ENCODE data around the gene SRC.

Gene SRC

DNA sequence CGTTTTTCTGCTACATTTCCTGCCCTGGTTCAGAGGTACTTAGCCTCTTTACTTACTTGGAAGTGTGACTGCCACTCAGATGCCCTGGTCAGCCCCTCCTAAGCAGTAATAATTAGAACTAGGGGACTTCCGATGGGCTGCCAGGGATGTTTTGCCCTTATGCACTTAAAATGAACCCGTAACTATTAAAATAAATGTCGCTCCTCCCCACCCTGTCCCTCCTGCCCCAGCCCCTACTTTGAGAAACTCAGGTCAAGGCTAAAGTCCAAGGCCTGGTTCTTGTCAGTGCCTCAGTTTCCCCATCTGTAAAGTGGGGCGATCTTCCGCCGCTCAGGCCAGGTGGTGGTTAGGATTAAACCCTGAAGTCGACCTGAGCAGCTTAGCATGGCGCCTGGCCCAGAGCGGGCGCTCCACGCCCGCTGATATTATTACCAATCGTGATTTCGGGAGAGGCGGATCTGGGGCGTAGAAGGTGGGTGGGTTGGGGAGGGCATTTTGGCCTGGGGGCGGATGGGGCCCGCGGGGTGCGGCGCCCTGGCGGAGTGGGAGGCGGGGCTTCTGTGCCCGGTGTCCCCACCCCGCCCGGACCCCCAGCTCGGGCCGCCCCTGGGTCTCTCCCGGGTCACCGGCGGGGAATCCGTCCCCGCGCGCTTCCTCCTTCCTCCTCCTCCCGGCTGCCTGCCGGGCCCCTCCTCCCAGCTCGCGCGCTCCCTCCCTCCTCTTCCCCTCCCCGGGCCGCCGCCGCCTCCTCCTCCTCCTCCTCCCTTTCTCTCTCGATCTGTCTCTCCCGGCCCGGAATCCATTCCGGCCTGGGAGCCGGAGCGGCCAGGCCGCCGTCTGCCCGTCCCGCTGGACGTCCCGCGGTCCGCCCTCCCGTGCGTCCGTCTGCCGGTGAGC is at the start of gene SRC:
SRC (plus strand) TSS at position 802 of the 897 bp plus-strand sequence. CDS start 38,014 bp downstream, outside the sequence.
- DNase-seq (ENCODE audit: low read depth in 1 of 2, low spot score in 1 of 2), result peak; percentile 11 to 15

DNA sequence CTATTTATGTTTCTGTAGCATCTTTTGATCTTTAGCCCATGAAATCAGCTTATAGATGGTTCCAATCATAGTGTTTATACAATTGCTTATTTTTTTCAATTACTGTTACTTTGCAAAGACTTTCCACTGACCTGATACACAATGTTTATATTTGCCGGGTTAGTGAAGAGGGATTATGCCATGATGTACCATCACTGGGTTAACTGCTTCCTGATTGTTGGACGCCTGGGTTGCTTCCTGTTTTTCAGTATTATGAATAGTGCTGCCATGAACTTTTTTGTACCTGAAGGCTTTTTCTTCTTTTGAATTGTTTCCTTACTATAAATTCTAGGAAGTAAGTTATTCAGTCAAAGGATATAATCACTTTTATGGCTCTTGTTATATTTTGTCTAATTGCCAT is 49.6 kb upstream of the SRC start:
- no peak for DNase-seq (ENCODE audit: low read depth in 1 of 2, low spot score in 1 of 2)

DNA sequence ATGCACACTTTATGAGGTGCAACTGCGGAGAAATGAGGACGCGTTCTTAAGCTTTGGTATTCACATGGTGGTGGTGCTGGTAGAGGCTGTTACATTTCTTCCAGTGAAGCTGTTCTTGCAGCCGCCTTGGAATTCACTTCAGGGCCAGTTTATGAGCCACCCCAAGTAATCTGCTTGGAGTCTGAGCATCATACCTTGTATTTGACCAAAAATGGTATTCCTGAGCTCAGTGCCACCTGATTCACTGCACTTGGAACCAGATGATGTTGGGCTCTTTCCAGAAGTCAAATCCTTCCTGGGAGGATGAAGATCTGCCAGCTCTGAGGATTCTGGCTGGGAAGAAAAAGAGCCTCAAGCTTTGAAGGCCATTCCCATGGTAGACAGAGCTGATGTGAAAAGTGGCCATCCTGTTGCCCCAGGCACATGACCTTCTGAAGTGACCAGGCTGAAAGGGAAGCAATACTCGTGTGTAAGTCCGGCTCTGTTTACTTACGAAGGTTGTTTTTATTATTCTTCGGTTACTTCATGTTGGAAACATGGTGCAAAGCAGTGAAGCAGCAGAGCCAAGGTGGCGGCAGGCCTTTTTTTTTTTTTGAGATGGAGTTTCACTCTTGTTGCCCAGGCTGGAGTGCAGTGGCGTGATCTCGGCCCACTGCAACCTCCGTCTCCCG is 48.7 kb upstream of the SRC start:
- no peak for DNase-seq (ENCODE audit: low read depth in 1 of 2, low spot score in 1 of 2)

DNA sequence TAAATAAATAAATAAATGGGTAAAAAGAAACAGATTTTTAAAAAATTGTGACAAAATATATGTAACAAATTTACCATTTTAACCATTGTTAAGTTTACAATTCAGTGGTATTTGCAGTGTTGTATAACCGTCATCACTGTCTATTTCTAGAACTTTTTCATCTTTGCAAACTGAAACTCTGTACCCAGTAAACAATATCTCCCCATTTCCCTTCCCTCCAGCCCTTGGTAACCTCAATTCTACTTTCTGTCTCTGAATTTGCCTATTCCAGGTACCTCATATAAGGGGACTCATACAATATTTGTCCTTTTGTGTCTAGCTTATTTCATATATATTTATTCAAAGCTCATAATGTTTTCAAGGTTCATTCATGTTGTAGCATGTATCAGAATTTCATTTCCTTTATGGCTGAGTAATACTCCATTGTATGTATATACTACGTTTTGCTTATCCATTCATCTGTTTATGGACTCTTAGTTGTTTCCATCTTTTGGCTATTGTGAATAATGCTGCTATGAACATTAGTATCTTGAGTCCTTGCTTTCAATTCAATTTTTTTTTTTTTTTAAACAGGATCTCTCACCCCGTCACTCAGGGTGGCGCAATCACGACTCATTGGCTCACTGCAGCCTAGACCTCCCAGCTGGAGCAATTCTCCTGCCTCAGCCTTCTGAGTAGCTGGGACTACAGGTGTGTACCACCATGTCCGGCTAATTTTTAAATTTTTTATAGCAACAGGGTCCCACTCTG is 47.6 kb upstream of the SRC start:
- no peak for DNase-seq (ENCODE audit: low read depth in 1 of 2, low spot score in 1 of 2)

DNA sequence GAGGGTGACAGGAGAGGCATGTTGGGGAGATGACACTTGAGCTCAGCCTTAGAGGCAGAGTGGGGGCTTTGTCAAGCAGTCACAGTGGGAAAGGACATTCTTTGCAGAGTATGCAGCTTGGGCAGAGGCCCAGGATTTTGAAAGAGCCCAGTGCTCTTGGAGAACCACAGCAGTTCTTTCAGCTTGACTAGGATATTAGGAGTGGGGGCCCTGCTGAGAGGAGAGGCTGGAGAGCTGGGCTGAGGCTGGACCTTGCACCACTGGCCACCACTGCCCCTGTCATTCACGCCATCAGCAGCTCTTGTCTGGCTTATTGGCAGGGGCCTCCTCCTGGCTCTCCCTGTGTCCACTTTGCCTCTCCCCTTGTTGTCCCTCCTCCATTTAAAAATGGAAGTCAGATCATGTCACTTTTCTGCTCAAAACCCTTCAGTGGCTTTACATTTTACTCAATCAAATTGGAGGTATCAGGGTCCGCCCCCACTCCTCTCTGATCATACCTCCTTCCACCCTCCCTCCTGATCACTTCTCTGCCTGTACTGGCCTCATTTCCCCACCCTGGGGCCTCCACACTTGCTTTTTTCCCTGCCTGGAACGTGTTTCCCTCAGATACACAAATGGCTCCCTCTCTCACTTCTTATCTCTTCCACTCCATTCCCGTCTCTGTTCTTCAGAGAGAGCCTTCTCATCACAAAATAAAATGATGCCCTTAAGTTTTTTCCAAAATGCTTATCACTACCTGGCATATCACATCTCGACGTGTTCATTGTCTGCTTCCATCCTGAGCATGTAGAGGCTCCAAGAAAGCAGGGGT is 46.0 kb upstream of the SRC start:
- no peak for DNase-seq (ENCODE audit: low read depth in 1 of 2, low spot score in 1 of 2)

DNA sequence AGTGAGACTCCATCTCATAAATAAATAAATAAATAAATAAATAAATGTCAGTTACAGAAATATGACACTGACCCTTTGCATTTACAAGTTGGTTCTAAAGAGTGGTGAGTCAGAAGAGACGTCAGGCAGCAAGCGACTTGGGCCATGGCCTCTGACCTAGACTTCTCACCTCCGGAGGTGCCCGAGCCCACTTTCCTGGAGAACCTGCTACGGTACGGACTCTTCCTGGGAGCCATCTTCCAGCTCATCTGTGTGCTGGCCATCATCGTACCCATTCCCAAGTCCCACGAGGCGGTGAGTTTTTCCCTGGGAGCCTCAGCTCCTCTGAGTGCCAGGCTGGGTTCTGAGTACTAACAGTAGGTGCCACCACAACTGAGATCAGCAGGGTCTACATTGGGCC is 44.8 kb upstream of the SRC start:
- no peak for DNase-seq (ENCODE audit: low read depth in 1 of 2, low spot score in 1 of 2)

DNA sequence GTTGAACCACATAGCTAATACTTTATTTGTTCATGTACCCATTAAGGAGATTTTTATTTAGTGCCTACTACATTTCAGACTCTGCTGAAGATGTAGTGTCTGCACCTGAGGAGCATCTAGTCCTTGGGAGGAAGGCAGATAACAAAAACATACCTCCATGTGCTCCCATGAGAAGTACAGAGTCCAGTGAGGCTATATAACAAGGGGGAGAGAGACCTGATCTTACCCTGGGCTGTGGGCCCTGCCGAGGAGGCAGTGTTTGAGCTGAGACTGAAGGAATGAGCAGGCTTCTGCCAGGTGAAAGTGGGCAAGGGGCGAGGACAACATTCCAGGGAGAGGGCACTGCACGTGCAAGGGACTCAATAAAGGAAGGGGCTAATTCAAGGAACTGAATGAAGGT is 44.4 kb upstream of the SRC start:
- DNase-seq (ENCODE audit: low read depth in 1 of 2, low spot score in 1 of 2), result no peak

DNA sequence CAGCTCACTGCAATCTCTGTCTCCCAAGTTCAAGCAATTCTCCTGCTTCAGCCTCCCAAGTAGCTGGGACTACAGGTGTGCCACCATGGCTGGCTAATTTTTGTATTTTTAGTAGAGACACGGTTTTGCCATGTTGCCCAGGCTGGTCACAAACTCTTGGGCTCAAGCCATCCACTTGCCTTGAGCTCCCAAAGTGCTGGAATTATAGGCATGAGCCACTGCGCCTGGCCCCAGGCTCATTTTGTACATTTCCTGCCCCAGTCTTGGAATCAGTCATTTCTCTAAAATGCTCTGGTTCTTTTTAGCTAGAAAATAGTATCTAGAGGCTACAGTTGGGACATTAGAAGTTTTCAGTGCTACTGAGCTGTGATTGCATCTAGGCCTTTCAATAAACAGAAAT is 43.0 kb upstream of the SRC start:
- DNase-seq (ENCODE audit: low read depth in 1 of 2, low spot score in 1 of 2), result no peak

DNA sequence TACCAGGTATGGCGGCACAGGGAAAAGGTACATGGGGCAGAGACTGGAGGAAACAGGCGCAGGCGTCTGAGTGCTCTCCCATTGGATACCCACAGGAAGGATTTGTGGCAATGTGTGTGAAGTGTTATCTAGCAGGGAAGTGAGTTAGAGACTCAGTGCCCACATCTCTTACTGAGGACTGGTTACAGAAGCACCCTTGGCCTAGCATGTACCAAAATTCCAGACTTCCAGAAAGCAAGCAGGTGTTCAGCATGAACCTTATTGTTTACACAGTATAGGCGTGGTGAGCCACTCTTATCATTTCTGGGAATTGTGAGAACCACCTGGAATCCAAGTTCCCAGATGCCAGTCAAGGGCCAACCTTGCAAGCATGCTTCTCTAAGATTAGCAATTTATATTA is 42.3 kb upstream of the SRC start:
- no peak for DNase-seq (ENCODE audit: low read depth in 1 of 2, low spot score in 1 of 2)

DNA sequence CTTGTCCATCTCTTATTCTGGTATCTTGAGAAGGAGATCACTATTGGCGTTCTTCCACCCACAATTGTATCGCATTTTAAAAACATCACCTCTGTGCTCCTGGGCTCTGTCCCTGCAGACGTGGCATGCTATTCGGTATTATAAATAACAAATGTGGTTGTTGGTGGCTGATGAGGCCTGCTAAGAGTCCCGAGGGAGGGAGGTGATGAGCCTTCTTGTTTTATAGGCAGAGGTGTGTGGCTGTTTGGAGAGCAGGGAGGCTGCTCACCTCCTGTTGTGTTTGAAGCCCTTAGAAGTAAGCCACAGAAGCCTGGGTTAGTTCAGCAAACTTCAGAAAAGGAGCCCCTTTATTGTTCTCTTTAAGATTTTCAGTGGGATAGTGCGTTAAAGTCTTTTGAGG is 40.9 kb upstream of the SRC start:
- DNase-seq (ENCODE audit: low read depth in 1 of 2, low spot score in 1 of 2), result no peak

DNA sequence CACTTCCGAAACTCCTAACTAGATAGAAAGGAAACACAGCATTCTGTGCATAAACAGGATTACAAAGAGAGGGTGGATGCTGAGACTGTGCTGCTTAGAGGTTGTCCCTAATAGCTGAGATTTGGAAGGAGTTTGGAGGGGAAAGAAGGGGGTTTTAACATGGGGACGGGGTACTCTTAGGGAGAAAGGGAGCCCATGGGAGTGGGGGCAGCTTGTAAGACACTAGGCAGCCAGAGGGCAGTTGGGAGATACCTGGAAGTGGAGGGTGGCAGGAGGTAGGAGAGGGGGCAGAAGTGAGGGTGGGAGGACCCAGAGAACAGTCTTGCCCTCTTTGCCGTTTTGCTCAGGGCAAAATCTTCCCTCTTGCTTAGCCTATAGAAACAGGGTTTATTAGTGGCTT is 40.1 kb upstream of the SRC start:
- DNase-seq (ENCODE audit: low read depth in 1 of 2, low spot score in 1 of 2), result no peak

DNA sequence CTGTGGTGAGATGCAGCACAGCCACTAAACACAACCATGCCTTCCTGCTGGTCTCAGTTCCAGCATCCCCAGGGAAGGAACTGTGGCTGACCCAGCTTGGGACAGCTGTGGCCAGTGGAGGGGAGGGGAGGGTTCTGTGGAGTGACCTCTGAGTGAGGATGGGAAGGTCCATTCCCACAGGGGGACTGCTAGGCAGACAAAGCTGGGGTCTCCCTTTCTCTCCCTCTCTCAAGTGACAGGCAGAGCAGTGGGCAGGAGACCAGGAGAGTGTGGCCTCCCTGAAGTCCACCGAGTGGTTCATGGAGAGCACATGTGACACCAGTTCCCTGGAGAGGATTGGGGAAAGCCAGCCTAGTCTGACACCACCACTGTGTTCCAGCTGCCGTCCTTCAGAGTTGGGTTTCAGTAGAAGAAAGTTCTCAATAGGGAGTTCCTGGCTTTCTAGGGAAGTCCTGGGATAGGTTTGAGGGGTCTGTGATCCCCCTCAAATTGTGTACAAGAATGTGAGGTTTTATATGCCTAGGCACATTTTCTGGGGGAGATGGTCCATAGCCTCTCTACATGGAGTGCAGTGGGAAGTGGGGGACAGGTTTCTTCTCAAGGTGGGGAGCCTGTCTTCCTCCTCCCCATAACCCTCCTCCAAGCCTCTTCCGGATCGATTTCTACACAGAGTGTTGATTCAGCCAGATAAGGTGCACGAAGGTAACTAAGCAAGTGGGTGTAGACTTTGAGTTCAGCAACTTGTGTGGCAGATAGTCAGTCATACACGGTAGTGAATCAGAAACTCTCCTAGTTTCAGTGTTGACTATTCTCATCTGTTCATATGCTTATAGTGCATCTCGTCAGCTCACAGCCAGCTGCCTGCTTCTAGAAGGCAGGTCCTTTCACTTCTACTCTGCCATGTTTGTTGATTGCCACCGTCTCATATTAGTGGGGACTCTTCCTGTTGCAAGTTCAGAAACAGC is 37.6 kb upstream of the SRC start:
- no peak for DNase-seq (ENCODE audit: low read depth in 1 of 2, low spot score in 1 of 2)

DNA sequence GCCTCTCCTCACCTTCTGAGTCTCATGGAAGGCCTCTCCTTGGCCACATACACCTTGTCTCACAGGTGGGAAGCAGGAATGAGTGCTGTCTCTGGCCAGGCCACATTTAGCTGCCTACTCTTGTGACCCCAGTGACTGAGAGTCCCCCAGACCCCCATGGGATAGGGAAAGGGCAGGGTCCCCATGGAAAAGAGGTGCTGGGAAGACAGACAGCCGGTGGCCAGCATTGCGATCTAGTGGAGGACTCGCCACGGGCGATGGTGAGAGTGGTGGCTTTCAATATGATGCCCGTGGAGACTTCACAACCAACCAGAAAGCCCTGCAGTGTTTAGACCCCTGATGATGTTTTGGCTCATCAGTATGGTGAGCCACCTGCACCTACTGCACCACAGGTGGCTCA is 36.6 kb upstream of the SRC start:
- no peak for DNase-seq (ENCODE audit: low read depth in 1 of 2, low spot score in 1 of 2)

DNA sequence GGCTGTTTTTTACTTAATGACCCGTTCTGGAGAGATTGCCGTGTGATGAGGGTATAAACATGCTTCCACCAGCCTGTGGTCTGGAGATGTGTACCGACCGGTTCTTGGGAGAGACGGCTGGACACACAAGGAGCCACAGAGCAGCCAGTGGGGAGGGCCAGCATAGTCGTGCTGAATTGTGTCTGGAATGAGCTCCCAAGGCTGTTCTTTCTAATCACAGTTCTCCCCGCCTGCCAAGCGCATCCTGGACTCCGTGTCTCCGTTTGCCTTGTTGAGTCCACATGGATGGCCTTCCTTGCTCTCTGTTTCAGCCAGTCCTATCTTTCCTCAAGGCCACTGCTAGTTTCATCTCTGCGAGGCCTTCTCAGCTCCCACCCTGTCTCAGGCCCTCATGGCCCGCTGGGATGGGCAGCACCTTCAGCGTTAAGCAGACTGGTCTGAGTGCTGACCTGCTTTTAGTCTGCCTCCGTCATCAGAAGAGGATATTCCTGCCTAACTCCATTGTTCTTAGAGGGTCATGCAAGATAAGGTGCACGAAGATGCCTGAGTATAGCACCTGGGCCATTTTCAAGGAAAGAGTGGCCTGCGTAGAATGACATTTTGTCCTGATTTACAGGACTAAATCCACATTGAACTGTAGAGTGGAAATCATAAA is 35.9 kb upstream of the SRC start:
- DNase-seq (ENCODE audit: low read depth in 1 of 2, low spot score in 1 of 2), result no peak

DNA sequence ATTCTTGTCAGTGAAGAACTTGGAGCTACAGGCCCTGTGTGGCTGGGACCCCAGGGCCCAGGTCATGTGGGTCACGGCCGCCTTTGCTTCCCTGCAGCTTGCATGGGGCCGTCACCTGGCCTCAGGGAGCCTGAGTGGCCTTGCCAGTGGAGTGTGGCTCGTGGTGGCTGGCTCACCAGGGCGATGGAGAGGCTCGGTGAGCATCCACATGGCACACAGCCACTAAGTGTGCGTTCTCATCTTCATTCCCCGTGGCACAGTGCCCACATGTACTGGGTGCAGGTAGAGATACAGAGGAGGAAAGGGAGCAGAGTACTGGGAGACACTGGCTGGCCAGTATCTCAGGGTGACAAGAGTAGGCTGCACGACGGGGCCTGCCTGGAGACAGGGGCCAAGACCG is 35.0 kb upstream of the SRC start:
- DNase-seq (ENCODE audit: low read depth in 1 of 2, low spot score in 1 of 2), result no peak

DNA sequence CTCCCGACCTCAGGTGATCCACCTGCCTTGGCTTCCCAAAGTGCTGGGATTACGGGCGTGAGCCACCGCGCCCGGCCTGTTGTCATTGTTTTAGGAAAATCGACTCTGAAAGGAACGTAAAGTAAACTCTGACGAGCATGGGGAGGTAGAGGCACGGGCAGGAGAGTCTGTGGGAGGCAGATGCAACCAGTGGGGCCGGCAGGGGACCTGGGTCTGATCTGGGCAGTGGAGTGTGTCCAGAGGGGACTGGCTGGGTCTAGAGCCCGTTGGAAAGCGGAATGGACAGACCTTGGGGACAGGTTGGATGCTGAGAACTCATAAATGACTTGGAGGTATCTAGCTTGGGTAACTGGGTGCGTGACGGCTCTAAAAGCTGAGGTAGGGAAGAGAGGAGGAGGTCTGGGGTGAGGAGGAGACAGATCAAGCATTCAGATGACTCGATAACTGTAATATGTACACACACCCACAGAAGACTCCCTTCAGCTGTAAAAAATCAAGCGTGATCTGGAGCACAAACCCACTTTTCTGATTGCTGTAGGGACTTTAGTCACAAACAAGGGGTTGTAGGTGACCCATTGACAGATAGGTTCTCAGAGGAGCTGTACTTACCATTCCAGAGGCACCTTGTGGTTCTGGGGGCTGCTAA is 34.1 kb upstream of the SRC start:
- no peak for DNase-seq (ENCODE audit: low read depth in 1 of 2, low spot score in 1 of 2)

DNA sequence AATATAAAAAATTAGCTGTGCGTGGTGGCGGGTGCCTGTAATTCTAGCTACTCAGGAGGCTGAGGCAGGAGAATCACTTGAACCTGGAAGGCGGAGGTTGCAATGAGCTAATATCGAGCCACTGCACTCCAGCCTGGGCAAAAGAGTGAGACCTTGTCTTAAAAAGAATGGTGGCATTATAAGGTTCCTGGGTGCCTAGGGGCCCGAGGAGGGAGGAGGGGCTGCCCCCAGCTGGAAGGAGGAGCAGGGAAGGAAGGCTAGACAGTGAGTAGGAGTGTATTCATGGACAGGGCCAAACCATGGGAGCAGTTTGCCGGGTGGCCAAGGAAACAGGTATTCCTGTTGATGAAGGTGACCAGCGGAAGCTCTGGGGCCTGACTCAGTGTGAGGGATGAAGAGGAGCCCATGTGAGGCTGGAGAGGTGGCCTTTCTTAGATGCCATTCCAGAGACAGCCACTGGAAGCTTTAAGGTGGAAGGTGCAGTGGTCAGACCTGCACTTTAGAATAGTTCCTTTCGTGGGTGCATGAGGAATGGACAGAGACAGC is 32.3 kb upstream of the SRC start:
- DNase-seq (ENCODE audit: low read depth in 1 of 2, low spot score in 1 of 2), result no peak

DNA sequence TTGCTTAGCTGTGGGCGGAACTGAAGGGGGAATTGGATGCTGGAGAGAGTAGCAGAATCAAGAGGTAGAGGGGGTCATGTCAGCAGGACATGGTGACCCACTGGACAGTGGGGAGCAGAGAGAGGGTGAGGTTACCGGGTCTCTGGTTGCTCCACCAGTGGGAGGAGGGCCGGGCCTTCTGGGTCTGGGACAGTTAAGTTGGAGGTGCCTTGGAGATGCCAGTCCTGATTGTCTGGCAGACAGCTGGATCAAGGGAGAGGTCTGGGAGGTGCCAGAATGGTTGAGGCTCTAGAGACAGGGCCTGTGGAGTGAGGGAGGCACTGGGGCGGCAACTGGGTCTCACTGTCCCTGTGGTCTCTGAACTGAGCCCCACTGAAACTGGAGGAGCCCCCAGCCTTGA is 31.8 kb upstream of the SRC start:
- DNase-seq (ENCODE audit: low read depth in 1 of 2, low spot score in 1 of 2), result no peak

DNA sequence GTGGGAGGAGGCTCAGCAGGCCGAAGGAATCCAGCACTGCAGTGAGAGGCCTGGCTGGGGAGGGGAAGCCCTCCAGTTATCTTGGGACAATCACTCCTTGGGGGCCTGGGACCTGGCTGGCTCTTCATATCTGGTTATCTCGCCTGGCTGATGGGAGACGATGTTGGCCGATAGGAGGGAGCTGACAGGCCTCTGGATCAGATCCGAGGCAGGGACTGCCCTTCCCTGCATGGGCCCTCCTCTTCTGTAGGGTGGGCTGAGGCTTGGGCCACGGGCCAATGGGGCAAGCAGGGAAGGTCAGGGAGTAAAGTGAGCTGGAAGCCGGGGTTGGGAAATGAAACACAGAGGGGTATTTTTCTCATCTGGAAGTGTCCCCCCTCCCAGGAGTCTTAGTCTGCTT is 31.3 kb upstream of the SRC start:
- DNase-seq (ENCODE audit: low read depth in 1 of 2, low spot score in 1 of 2), result no peak

Data from activated CD4-positive, alpha-beta T cell treated with anti-CD3 and anti-CD28 coated beads, Interleukin-2, amount 50 U/mL, for 24 hours (primary cell).